Measurements from ENCODE around the gene CCAR1.

DNA sequence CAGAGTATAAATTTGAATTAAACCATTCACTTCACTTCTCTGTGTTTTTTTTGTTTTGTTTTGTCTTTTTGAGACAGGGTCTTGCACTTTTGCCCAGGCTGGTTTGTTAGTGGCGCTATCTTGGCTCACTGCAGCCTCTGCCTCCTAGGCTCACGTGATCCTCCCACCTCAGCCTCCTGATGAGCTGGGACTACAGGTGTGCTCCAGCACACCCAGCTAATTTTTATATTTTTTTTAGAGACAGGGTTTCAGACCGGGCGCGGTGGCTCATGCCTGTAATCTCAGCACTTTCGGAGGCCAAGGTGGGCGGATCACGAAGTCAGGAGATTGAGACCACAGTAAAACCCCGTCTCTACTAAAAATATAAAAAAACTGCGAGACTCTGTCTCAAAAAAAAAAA, 69.4 kb downstream of the CCAR1 start:
- TF ChIP-seq CTCF (IDR thresholded peaks at IDR 0.05 in 2 of 3, conservative IDR thresholded peaks at IDR 0.05 in 1 of 3; ENCODE audit: borderline replicate concordance in 1 of 3, insufficient read depth in 1 of 3, low read depth in 2 of 3, low read length in 2 of 3) (no peak), POLR2A (IDR thresholded peaks at IDR 0.05; ENCODE audit: borderline replicate concordance, extremely low read depth, insufficient read depth, insufficient read length) (no peak), POLR2AphosphoS5 (IDR thresholded peaks at IDR 0.05; ENCODE audit: low read depth, low read length) (no peak), ZFX (IDR thresholded peaks at IDR 0.05) (no peak), EZH2 (IDR thresholded peaks at IDR 0.05) (no peak), REST (IDR thresholded peaks at IDR 0.05; ENCODE audit: low read depth) (no peak), MAX (IDR thresholded peaks at IDR 0.05) (no peak), CEBPB (IDR thresholded peaks at IDR 0.05; ENCODE audit: low read depth) (no peak), SIN3A (IDR thresholded peaks at IDR 0.05; ENCODE audit: low read depth) (no peak), EGR1 (IDR thresholded peaks at IDR 0.05; ENCODE audit: low read depth) (no peak), ZBTB33 (IDR thresholded peaks at IDR 0.05; ENCODE audit: extremely low read depth, insufficient replicate concordance, low read length) (no peak), EZH2phosphoT487 (IDR thresholded peaks at IDR 0.05; ENCODE audit: borderline replicate concordance) (no peak), RAD21 (IDR thresholded peaks at IDR 0.05; ENCODE audit: low read depth) (no peak)
- TF ChIP-seq, protein P1, sequence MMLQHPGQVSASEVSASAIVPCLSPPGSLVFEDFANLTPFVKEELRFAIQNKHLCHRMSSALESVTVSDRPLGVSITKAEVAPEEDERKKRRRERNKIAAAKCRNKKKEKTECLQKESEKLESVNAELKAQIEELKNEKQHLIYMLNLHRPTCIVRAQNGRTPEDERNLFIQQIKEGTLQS (IDR thresholded peaks at IDR 0.05) = no peak
